A673 (cell line): ENCODE measurements around the gene FZD4. TPM values are rescaled to one million over a fixed set of nuclear protein-coding genes. Genes with fewer than 3 reads are reported as not detected.

Experiments used
- BruUV-seq: library from RNA; stranded (reverse); fragments of 400-500 nt; replicated peaks from 2 replicates; lab custom pipeline; 2021; lab: Mats Ljungman, UMichigan
- CTCF ChIA-PET: fragments of 300-600 bp; sonication (Branson Sonifier 250); formaldehyde crosslinking; loops from one replicate; lab custom pipeline; 2022; ENCODE audit warnings: antibody characterized with exemption; lab: Charles Lee
- POLR2A ChIA-PET: fragments of 300-600 bp; sonication (Branson Sonifier 250); formaldehyde crosslinking; loops from one replicate; lab custom pipeline; 2022; ENCODE audit warnings: antibody characterized with exemption; ENCODE audit not compliant: low non-redundant PET; lab: Charles Lee
- DNase-seq: peaks from one replicate; pipeline ENCODE4 v3.0.0-alpha.2; 2015; ENCODE audit warnings: low spot score
- H3K27ac ChIP-seq: fragments of 200-600 bp; sonication (generic); 2 replicates; pipeline ENCODE4 v1.5.1; 2016; ENCODE audit warnings: mixed run types, low read depth, mild to moderate bottlenecking, mixed read lengths, antibody characterized with exemption, low read length; ENCODE audit not compliant: poor library complexity, severe bottlenecking
- H3K27me3 ChIP-seq: fragments of 200-600 bp; sonication (generic); replicated peaks from 2 replicates; pipeline ENCODE4 v1.6.1; 2017; ENCODE audit warnings: mixed run types, low read depth, mild to moderate bottlenecking, mixed read lengths, antibody characterized with exemption, low read length; ENCODE audit not compliant: insufficient read depth, poor library complexity
- H3K36me3 ChIP-seq: fragments of 200-600 bp; sonication (generic); 2 replicates; pipeline ENCODE4 v1.6.1; 2016; ENCODE audit warnings: mixed run types, mild to moderate bottlenecking, mixed read lengths, antibody characterized with exemption, low read length; ENCODE audit not compliant: insufficient read depth, poor library complexity, severe bottlenecking
- H3K4me1 ChIP-seq: fragments of 200-600 bp; sonication (generic); 2 replicates; pipeline ENCODE4 v1.6.1; 2017; ENCODE audit warnings: mixed run types, mild to moderate bottlenecking, mixed read lengths, antibody characterized with exemption, low read length; ENCODE audit not compliant: insufficient read depth, poor library complexity, severe bottlenecking
- H3K4me3 ChIP-seq: fragments of 200-600 bp; sonication (generic); 2 replicates; pipeline ENCODE4 v1.5.1; 2016; ENCODE audit warnings: low read depth, mixed run types, mild to moderate bottlenecking, mixed read lengths, low read length; ENCODE audit not compliant: poor library complexity, severe bottlenecking
- H3K9me3 ChIP-seq: fragments of 200-600 bp; sonication (generic); 2 replicates; pipeline ENCODE4 v1.6.1; 2016; ENCODE audit warnings: mixed run types, low read depth, mild to moderate bottlenecking, mixed read lengths, antibody characterized with exemption, low read length; ENCODE audit not compliant: poor library complexity, severe bottlenecking
- EZH2 ChIP-seq: fragments of 200-600 bp; sonication (generic); IDR thresholded peaks from 2 replicates; pipeline ENCODE4 v1.6.1; 2017; ENCODE audit warnings: borderline replicate concordance, low read depth, mild to moderate bottlenecking, mixed read lengths, antibody characterized with exemption, low read length; ENCODE audit not compliant: poor library complexity, severe bottlenecking
- intact Hi-C: fragments of 100-400 bp; cut with micrococcal nuclease; formaldehyde crosslinking; loops from one replicate; pipeline ENCODE4 v1.10.0; 2022; ENCODE audit not compliant: unreplicated experiment
- total RNA-seq: library from RNA; stranded (reverse); gene quantifications from 2 replicates; pipeline ENCODE4 v1.2.3, GENCODE V29; 2021
- TF ChIP-seq, protein P1 (sequence below): fragments of 300-800, 200-600 bp; sonication (generic); conservative IDR thresholded peaks from 2 replicates; pipeline ENCODE4 v1.5.1; 2017; ENCODE audit warnings: low read depth, mild to moderate bottlenecking, antibody characterized with exemption, low read length, moderate library complexity, mixed read lengths

The FZD4 gene
- total RNA-seq, 1 experiment from 2014 or later, result 89.1 TPM

DNA sequence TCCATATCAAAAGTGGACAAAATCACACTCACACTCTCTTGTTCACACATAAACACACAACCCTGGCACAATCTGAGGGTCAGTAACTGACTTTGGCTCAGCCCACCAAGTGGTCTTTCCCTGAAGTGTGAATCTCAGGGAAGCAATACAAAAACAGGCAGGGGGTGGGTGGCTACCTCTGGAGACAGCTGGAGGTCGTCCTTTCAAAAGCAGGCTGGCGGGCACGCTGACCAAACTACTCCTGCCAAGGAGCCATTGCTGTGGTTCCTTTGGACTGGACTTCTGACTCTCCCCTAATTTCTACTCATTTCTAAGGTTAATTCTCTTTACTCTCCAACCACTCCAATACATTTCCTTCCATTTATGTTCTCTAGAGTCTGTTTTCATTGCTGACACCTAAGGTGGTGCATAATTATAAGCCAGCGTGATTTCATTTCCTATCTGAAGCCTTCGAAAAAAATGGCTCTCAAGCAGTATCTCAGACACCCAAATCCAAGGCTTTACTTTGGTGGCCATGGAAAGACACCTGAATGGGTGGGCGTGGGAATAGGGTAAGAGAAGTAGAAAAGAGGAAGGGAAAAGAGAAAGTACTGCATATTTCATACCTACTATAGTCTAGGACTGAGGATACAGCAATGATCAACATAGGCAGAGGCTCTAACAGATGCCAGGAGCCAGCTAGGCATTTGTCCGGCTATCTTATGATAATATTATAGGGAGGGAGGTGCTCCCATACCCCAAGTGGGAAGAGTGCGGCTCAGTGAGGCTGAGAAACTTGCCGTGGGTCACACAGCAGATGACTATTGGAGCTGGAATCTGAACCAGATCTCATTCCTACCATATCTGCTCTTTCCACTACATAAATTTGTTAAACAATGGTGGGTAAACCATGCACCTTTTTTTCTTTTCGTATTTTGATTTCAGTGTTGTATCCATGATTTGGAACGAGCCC, 22.0 kb downstream of the FZD4 start:
- BruUV-seq, result no TSS peak
- Histone ChIP-seq H3K27ac (peak overlapping the region; percentile 51), H3K4me1 (peaks cover 71% of the 10 kb centered on the region), H3K36me3 (peaks cover 11% of the 10 kb centered on the region), H3K9me3 (no peaks in the 10 kb centered on the region), H3K4me3 (no peak overlapping the region), H3K27me3 (no peaks in the 10 kb centered on the region)
- no peak for DNase-seq
- intact Hi-C loops, result no loop called here
- CTCF ChIA-PET, result no interaction called here
- POLR2A ChIA-PET, result interaction anchor here (0.5 kb wide), 1 partner anchor 396 kb away, joined by 4 read pairs; no protein-coding TSS in a partner anchor
- no peak for TF ChIP-seq EZH2
- TF ChIP-seq, protein P1, sequence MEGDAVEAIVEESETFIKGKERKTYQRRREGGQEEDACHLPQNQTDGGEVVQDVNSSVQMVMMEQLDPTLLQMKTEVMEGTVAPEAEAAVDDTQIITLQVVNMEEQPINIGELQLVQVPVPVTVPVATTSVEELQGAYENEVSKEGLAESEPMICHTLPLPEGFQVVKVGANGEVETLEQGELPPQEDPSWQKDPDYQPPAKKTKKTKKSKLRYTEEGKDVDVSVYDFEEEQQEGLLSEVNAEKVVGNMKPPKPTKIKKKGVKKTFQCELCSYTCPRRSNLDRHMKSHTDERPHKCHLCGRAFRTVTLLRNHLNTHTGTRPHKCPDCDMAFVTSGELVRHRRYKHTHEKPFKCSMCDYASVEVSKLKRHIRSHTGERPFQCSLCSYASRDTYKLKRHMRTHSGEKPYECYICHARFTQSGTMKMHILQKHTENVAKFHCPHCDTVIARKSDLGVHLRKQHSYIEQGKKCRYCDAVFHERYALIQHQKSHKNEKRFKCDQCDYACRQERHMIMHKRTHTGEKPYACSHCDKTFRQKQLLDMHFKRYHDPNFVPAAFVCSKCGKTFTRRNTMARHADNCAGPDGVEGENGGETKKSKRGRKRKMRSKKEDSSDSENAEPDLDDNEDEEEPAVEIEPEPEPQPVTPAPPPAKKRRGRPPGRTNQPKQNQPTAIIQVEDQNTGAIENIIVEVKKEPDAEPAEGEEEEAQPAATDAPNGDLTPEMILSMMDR, result no peak

DNA sequence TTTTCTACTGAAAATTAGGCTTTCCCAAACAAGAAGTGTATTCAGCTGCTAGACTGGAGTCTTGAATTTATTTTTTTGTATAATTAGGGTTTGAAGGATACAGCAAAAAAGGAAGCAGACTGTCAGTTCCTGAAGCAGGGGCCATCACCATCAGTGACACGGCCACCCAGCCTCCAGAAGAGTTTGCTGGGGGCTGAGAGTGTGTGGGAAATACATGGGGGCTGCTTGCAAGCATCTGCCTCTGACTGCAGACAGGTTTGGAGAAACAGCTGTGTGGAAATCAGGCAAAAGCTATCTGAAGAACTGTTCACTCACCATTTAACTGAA, 23.0 kb downstream of the FZD4 start:
- H3K36me3 ChIP-seq, result peaks cover 6% of the 10 kb centered on the region
- TF ChIP-seq EZH2, result no peak
- TF ChIP-seq, protein P1, result no peak
- H3K27ac ChIP-seq, result peak overlapping the region; percentile 51
- POLR2A ChIA-PET, result interaction anchor here (0.5 kb wide), 1 partner anchor 397 kb away, joined by 4 read pairs; no protein-coding TSS in a partner anchor
- CTCF ChIA-PET, result no interaction called here
- no peak for DNase-seq
- no peaks in the 10 kb centered on the region for H3K27me3 ChIP-seq
- H3K9me3 ChIP-seq, result no peaks in the 10 kb centered on the region
- BruUV-seq, result no TSS peak
- peaks cover 63% of the 10 kb centered on the region for H3K4me1 ChIP-seq
- no peak overlapping the region for H3K4me3 ChIP-seq
- intact Hi-C loops, result no loop called here

- no peak overlapping the region for H3K4me3 ChIP-seq
- intact Hi-C loops, result no loop called here
- TF ChIP-seq, protein P1, result no peak
- no peak for TF ChIP-seq EZH2
- no TSS peak for BruUV-seq
- POLR2A ChIA-PET, result no interaction called here
- H3K4me1 ChIP-seq, result peaks cover 63% of the 10 kb centered on the region
- peak; percentile 57 for DNase-seq
- CTCF ChIA-PET, result no interaction called here
- H3K36me3 ChIP-seq, result peaks cover 5% of the 10 kb centered on the region
- peak overlapping the region; percentile 51 for H3K27ac ChIP-seq
- no peaks in the 10 kb centered on the region for H3K27me3 ChIP-seq
- H3K9me3 ChIP-seq, result no peaks in the 10 kb centered on the region
Measured at GRCh38 chr11:86931548-86932258, 23.5 kb downstream of the FZD4 start.
